ENCODE measurements around the gene KCNIP3. TPM values are rescaled to one million over a fixed set of nuclear protein-coding genes. Genes with fewer than 3 reads are reported as not detected.
A peak's percentile ranks its signal among the peaks of the same experiment; 100 is the strongest.

KCNIP3 gene
- total RNA-seq, 2 donors from 2014 or later = 1.6 to 2.9 TPM

DNA sequence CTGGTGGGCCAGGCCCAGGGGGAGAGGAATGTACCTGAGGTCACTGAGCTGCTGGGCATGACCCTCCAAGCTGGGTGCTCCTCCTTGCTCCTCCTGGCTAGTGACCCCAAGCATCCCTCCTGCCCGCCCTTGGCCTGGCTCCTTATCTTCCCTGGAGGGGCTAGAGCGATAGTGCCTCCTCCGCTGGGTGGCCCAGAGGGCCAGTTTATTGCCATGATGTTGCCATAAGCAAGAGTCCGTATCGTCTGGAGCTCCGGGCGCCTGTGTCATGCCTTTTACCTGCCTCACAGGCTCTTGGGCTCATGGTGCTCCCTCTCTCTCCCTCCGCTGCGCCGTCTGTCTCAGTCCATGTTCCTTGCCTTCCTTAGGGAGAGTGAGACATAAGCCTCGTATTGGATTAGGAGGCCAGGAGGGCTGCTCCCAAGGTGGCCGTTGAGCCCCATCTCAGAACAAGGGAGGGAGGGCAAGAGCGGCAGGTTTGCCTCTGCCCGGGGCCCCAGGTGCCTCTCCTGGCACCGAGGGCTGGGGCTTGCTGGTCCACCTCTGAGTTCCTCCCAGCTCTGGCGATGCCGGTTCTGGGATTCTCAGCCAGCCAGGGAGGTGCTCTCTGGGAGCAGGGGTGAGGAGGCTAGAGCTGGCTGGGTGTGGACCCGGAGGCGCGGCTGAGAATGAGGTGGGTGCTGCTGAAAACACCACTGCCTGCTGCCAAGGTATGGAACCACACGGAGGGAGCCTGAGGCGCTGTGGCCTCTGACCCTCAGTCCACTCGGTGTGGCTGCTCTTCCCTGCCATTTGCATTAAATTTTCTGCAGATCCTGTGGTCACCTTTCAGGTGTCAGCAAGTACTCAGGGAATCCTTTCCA, 22.6 kb downstream of the KCNIP3 start:
- WGBS, 2 donors = 81 to 90% methylated on average over 20 to 23 of the region's 23 CpGs
- H3K9me3 ChIP-seq = no peaks in the 10 kb centered on the region

DNA sequence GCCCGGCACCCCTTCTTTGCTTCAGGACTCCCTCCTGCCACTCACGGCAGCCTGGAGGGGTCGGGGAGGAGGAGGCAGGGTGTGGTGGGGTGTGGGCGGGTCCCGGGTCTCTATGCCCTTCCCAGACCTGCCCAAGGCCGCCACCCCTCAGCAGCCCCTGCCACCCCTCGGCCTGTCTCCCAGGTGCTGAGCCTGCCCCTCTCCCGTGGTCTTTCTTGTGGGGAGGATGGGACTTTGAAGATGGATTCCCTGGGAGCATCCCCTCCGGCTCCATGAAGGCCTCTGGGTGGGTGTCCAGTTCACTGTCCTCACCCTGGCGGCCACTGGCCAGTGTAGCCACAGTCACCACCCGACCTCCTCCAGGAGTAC, 23.2 kb downstream of the KCNIP3 start:
- no peak for DNase-seq
- Histone ChIP-seq H3K36me3 (replicated peaks in 1 of 2; ENCODE audit: insufficient read depth in 1 of 2, low read depth in 2 of 2) (no peaks in the 10 kb centered on the region), H3K27ac (no peak overlapping the region), H3K27me3 (no peaks in the 10 kb centered on the region), H3K9me3 (no peaks in the 10 kb centered on the region), H3K4me3 (no peak overlapping the region), H3K4me1 (no peaks in the 10 kb centered on the region)
- ATAC-seq = no peak
- TF ChIP-seq POLR2A (IDR thresholded peaks at IDR 0.05) (no peak), CTCF (IDR thresholded peaks at IDR 0.05) (no peak)
- WGBS, 2 donors = 70 to 71% methylated on average over 8 to 11 of the region's 11 CpGs
- intact Hi-C loops (cut with DNase I) = no loop called here

More for the DNA sequence above, 22.6 kb downstream of the KCNIP3 start:
- H3K4me1 ChIP-seq = no peaks in the 10 kb centered on the region
- H3K27ac ChIP-seq = no peak overlapping the region
- no peak overlapping the region for H3K4me3 ChIP-seq
- no peaks in the 10 kb centered on the region for H3K36me3 ChIP-seq (replicated peaks in 1 of 2; ENCODE audit: insufficient read depth in 1 of 2, low read depth in 2 of 2)
- H3K27me3 ChIP-seq = no peaks in the 10 kb centered on the region
- no peak for DNase-seq
- ATAC-seq = no peak
- intact Hi-C loops (cut with DNase I) = no loop called here
- TF ChIP-seq POLR2A (IDR thresholded peaks at IDR 0.05) (no peak), CTCF (IDR thresholded peaks at IDR 0.05) (no peak)

GRCh38 chr2:95320986-95321767, 24.0 kb downstream of the KCNIP3 start:
- ATAC-seq (no peak), DNase-seq (no peak)
- Histone ChIP-seq H3K4me3 (no peak overlapping the region), H3K27me3 (no peaks in the 10 kb centered on the region), H3K36me3 (replicated peaks in 1 of 2; ENCODE audit: insufficient read depth in 1 of 2, low read depth in 2 of 2) (no peaks in the 10 kb centered on the region), H3K4me1 (no peaks in the 10 kb centered on the region), H3K27ac (no peak overlapping the region), H3K9me3 (no peaks in the 10 kb centered on the region)
- no peak for TF ChIP-seq CTCF (IDR thresholded peaks at IDR 0.05)
- 82 to 84% methylated on average over 14 to 17 of the region's 18 CpGs for WGBS, 2 donors
- intact Hi-C loops (cut with DNase I) = no loop called here

DNA sequence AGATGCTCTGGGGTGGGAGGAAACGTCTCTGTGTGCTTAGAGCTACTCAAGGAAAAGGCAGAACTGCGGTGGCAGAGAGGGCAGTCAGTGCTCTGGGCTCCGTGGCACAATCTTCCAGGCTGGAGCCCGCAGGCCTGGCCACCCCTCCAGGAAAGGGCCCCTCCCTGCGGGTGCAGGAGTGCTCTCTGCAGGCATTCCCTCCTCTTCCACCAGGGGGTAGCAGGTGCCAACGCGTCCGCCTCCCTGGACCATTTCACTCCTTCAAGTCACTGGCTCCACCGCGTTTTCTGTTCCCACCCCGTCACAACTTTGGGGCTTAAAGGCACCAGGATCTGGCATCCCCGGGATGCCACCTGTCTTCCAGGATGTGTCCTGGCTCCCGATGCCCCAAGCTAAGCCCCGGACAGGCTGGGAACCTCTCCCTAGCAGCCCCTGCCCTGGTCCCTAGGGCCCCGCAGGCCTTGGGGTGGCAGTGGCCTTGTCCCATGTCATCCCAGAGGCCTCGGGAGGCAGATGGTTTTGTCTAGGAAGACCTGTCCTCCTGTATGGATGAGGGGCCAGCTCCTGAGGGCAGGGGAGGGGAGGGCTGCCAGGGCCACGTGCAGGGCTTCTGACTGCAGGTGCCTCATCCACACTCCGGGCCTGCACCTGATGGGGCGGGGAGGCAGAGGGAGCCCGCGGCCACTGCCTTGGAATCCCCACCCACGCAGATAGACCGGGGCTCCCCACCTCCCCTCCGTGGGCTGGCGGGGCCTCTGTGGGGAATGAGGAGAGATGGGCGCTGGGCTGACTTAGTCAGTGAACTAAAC, 26.4 kb downstream of the KCNIP3 start:
- H3K4me1 ChIP-seq = no peaks in the 10 kb centered on the region
- no peaks in the 10 kb centered on the region for H3K9me3 ChIP-seq
- no peaks in the 10 kb centered on the region for H3K27me3 ChIP-seq
- ATAC-seq (peak; percentile 57), DNase-seq (peak in 3 of 4 donors; percentile 20 to 54 (median 41))
- TF ChIP-seq CTCF (IDR thresholded peaks at IDR 0.05) (peak in 6 of 7 experiments; percentile 27 to 54 (median 44)), POLR2A (IDR thresholded peaks at IDR 0.05) (no peak)
- H3K36me3 ChIP-seq (replicated peaks in 1 of 2; ENCODE audit: insufficient read depth in 1 of 2, low read depth in 2 of 2) = no peaks in the 10 kb centered on the region
- 54 to 68% methylated on average over 17 to 26 of the region's 26 CpGs for WGBS, 2 donors
- intact Hi-C loops (cut with DNase I) = no loop called here
- no peak overlapping the region for H3K27ac ChIP-seq
- no peak overlapping the region for H3K4me3 ChIP-seq

Measured in body of pancreas (tissue), 4 donors.